EH (cell line): Measurements from ENCODE around the gene NUDCD3.

Experiments used
- DNase-seq: peaks from one replicate; pipeline ENCODE4 v3.0.0-alpha.2; 2015; ENCODE audit warnings: low read depth

The NUDCD3 gene

GRCh38 chr7:44353668-44354067 lies 136.8 kb downstream of the NUDCD3 start:
- no peak for DNase-seq

DNA sequence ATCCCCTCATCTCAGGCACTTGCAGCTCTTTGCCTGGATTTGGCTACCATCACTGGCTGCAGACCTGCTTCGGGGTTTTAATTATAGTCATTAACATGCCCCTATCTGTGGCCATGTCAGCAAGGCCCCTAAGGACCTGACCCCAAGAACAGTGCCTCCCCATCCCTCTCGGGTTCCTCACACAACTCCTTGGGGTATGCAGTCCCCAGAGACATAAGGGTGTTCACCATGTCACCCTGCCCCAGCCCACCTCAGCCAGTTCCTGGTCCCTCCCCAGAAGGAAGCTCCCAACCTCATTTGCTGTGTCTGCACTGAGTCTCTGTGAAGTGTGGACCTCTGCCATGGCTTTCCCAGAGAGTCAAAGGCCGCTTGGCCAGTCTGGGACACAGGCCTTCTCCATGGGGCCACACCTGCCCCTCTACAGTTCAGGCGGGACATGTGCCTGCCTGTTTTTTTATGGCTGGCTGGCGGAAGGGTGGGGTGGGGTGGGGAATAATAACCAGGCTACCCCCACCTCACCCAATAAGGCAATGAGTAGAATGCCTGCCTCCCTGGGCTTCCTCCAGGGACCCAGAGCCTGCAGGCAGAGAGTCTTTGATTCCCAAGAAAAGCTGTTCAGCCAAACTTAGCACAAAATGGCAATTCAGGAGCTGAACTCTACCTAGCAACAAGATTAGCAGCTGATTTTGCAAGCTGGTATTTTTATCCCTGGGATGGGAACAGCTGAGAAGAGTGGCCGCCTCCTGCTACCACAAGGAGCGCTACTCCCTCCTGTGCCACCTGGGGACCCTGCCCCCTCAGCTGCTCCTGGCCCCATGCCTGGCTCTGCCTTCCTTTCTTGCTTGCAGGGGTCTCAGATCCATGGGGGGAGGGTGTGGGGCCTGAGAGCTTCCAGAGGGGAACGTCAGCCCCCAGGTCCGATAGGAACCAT lies 141.3 kb downstream of the NUDCD3 start:
- DNase-seq, result no peak

GRCh38 chr7:44348300-44348699 lies 142.2 kb downstream of the NUDCD3 start:
- peak; percentile 71 for DNase-seq

GRCh38 chr7:44347546-44348114 lies 142.8 kb downstream of the NUDCD3 start:
- DNase-seq, result no peak

GRCh38 chr7:44346063-44346462 lies 144.4 kb downstream of the NUDCD3 start:
- DNase-seq, result no peak

DNA sequence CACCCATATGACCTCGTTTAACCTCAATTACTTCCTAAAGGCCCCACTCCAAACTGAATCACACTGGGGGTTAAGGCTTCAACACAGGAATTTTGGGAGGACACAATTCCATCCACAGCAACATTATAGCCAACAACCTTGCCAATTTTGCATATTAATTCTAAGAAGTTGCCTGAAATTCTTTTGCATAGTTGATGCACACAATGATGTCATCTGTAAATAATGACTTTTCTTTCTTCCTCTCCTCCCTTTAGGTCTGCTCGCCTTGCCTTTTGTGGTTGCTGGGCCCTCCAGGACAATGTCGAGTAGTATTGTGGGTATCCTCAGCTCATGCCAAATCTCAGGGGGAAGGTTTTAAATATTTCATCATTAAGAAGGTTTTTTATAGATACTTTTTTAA lies 149.1 kb downstream of the NUDCD3 start:
- DNase-seq, result no peak

DNA sequence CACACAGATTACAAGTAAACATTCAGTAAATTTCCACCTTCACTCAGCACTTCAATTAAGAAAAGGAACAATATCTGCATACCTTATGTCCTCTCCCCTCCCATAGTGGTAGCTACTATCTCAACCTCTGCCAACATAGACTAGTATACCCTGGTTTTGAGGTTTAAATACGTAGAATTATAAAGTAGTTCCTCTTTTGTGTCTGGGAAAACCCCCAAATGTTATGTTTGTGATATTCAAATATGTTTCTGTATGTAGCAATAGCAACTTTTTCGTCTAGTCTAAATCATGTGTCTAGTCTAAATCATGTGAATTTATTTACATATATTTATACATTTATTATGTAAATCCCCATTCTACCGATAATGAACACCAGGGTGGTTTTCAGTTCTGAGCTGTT lies 151.9 kb downstream of the NUDCD3 start:
- DNase-seq, result no peak

- DNase-seq, result no peak
These were observed 154.0 kb downstream of the NUDCD3 start for GRCh38 chr7:44336491-44336890.

GRCh38 chr7:44335184-44335583 lies 155.3 kb downstream of the NUDCD3 start:
- DNase-seq, result no peak

GRCh38 chr7:44334734-44335097 lies 155.7 kb downstream of the NUDCD3 start:
- DNase-seq, result no peak

DNA sequence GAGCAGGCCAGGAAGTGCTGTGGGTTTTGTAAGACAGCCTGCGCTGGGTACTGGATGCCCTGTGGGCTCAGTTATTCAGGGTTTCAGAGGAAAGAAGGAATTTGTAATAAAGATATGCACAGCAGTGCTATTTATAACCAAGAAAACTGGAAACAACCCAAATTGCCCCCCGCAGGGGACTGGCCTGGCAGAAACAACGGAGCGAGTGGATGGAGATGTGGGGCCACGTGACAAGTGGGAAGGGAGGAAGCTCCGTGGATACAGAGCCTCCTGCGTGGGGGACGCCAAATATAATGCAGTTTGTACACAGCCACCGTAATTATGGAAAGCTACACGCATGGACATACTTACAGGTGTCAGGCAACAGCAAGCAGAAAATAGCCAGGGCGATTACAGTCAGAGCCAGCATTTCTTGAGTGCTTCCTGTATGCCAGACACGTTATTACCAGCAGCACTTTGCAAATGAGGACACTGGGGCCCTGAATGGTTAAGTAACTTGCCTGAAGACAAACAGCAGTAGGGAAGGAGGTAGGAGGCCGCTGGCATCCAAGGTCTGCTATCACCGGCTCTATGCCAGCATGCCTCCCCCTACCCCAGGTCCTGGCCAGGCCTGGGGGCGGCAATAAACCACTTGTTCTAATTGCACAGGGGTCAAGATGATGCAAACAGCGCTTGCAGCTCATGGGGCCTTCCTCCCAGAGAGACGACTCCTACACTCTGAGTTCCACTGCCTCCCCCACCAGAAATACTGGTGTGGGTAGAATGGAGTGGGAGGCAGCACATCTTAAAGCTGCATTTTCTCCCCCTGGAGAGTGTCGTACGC lies 156.3 kb downstream of the NUDCD3 start:
- DNase-seq, result no peak

DNA sequence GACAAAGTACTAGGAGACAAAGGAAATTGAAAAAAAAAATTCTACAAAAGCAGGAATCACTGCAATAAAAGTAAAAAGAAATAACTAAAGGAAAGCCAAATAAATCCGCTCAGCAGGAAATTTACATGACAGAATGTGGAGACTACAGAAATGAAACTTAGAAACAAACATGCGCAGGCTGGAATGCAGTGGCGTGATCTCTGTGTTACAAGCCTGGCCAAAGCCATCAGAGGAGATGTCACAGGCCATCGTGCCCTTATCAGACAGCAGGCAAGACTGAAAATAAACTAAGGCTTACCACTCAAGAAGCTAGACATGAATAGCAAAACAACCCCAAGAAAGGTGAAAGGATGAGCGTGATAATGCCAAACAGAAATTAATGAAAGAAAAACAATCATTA lies 158.8 kb downstream of the NUDCD3 start:
- no peak for DNase-seq

- DNase-seq, result peak; percentile 17
These were observed 160.1 kb downstream of the NUDCD3 start for GRCh38 chr7:44330331-44330730.

DNA sequence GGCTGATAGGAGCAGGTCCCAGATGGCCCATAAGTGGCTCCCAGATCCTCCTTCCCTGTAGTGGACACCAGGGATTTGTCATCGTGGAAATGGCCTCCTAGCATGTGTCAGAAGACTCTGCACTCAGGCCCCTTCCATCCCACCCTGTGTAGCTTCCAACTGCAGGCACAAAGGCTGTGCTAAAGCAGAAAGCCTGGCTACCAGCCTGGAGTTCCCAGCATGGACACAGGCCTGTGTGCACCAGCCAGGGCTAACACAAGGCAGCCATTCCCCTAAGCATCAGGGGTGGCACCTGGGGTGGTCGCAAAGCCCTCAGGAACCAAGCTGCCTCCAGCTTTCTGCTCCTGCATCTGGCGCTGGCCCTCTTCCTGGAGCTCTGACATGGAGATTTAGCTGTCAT lies 160.6 kb downstream of the NUDCD3 start:
- no peak for DNase-seq
